HG02981 (cell line): ENCODE data around the gene SIT1.

Experiments
- ATAC-seq: cut with Tn5 transposase; IDR thresholded peaks from one replicate; pipeline ENCODE4 v1.9.1; 2021; ENCODE audit warnings: mild to moderate bottlenecking, moderate library complexity; ENCODE audit not compliant: unreplicated experiment

SIT1 gene

GRCh38 chr9:35650341-35651158 lies at the start of gene SIT1:
Gene SIT1, minus strand, starts transcription at chr9:35650931. Its CDS starts 78 bp downstream, at chr9:35650853.
- ATAC-seq, result no peak

GRCh38 chr9:35700031-35700430 lies 49.3 kb upstream of the SIT1 start:
- ATAC-seq, result no peak

- no peak for ATAC-seq
These were observed 47.5 kb upstream of the SIT1 start for GRCh38 chr9:35698231-35698630.

- ATAC-seq, result no peak
These were observed 46.8 kb upstream of the SIT1 start for GRCh38 chr9:35697486-35697885.

GRCh38 chr9:35696520-35697215 lies 45.9 kb upstream of the SIT1 start:
- peak; percentile 63 for ATAC-seq

GRCh38 chr9:35695943-35696401 lies 45.2 kb upstream of the SIT1 start:
- ATAC-seq, result no peak

- no peak for ATAC-seq
These were observed 41.1 kb upstream of the SIT1 start for GRCh38 chr9:35691757-35692301.

GRCh38 chr9:35691334-35691650 lies 40.6 kb upstream of the SIT1 start:
- ATAC-seq, result no peak

- ATAC-seq, result no peak
These were observed 40.0 kb upstream of the SIT1 start for GRCh38 chr9:35690614-35691333.

- ATAC-seq, result no peak
These were observed 39.5 kb upstream of the SIT1 start for GRCh38 chr9:35690294-35690613.

GRCh38 chr9:35689542-35690293 lies 39.0 kb upstream of the SIT1 start, which contains the start of gene TPM2:
Gene TPM2, minus strand, starts transcription at chr9:35689925. Its CDS starts 108 bp downstream, at chr9:35689817.
- ATAC-seq, result no peak

GRCh38 chr9:35688558-35689541 lies 38.1 kb upstream of the SIT1 start:
- ATAC-seq, result no peak

GRCh38 chr9:35687972-35688557 lies 37.3 kb upstream of the SIT1 start:
- no peak for ATAC-seq

GRCh38 chr9:35687306-35687705 lies 36.6 kb upstream of the SIT1 start:
- no peak for ATAC-seq

- ATAC-seq, result no peak
These were observed 35.8 kb upstream of the SIT1 start for GRCh38 chr9:35686222-35687203.

GRCh38 chr9:35685506-35685905 lies 34.8 kb upstream of the SIT1 start:
- ATAC-seq, result no peak

GRCh38 chr9:35684921-35685320 lies 34.2 kb upstream of the SIT1 start:
- ATAC-seq, result no peak

GRCh38 chr9:35683323-35683722 lies 32.6 kb upstream of the SIT1 start:
- no peak for ATAC-seq
